ENCODE data around the gene LRRC15.

GRCh38 chr3:194397757-194398312 is 28.3 kb upstream of the LRRC15 start:
- TF ChIP-seq CTCF (IDR thresholded peaks at IDR 0.05): no peak
- TF ChIP-seq RARB (CRISPR knock-in tag; IDR thresholded peaks at IDR 0.05): no peak
- no peak for TF ChIP-seq PHF8 (IDR thresholded peaks at IDR 0.05; ENCODE audit: borderline replicate concordance, low read depth)
- TF ChIP-seq POLR2A (IDR thresholded peaks at IDR 0.05; ENCODE audit: low read length): no peak
- TF ChIP-seq RCOR1 (IDR thresholded peaks at IDR 0.05; ENCODE audit: low read depth, low read length): no peak
- no peak for TF ChIP-seq REST (IDR thresholded peaks at IDR 0.05)
- no peak for TF ChIP-seq JUN (IDR thresholded peaks at IDR 0.05)
- no peak for TF ChIP-seq CEBPB (IDR thresholded peaks at IDR 0.05)
